Gastroesophageal sphincter (tissue), 3 donors: ENCODE results near the gene CTNND2.

Source experiments
- EP300 ChIP-seq: sonication (generic); formaldehyde crosslinking; IDR thresholded peaks from one replicate; pipeline ENCODE4 v1.6.1; 2017; ENCODE audit warnings: antibody characterized with exemption, mild to moderate bottlenecking
- POLR2A ChIP-seq, 2 donors: fragments of 450-650 bp; IDR thresholded peaks; one replicate each; pipeline ENCODE4 v1.6.1; 2017; ENCODE audit warnings: antibody characterized with exemption in 2 of 2, mild to moderate bottlenecking in 2 of 2, moderate library complexity in 1 of 2
- POLR2AphosphoS5 ChIP-seq: sonication (generic); formaldehyde crosslinking; IDR thresholded peaks from one replicate; pipeline ENCODE4 v1.6.1; 2017; ENCODE audit warnings: antibody characterized with exemption
- TF ChIP-seq, protein P1 (sequence below), 4 experiments: fragments of 200-600 bp in 2 of 4; fragments of 450-650 bp in 2 of 4; sonication (generic) in 1 of 4; IDR thresholded peaks; one replicate each; pipeline ENCODE4 v1.5.1; 2017 to 2019; ENCODE audit warnings: antibody characterized with exemption in 4 of 4, mild to moderate bottlenecking in 2 of 4, moderate library complexity in 2 of 4

GRCh38 chr5:11609570-11610303, 294.5 kb downstream of the CTNND2 start:
- TF ChIP-seq, protein P1, sequence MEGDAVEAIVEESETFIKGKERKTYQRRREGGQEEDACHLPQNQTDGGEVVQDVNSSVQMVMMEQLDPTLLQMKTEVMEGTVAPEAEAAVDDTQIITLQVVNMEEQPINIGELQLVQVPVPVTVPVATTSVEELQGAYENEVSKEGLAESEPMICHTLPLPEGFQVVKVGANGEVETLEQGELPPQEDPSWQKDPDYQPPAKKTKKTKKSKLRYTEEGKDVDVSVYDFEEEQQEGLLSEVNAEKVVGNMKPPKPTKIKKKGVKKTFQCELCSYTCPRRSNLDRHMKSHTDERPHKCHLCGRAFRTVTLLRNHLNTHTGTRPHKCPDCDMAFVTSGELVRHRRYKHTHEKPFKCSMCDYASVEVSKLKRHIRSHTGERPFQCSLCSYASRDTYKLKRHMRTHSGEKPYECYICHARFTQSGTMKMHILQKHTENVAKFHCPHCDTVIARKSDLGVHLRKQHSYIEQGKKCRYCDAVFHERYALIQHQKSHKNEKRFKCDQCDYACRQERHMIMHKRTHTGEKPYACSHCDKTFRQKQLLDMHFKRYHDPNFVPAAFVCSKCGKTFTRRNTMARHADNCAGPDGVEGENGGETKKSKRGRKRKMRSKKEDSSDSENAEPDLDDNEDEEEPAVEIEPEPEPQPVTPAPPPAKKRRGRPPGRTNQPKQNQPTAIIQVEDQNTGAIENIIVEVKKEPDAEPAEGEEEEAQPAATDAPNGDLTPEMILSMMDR (IDR thresholded peaks at IDR 0.05), result no peak
- TF ChIP-seq POLR2A (IDR thresholded peaks at IDR 0.05) (no peak), POLR2AphosphoS5 (no peak), EP300 (no peak)
